Activated CD4-positive, alpha-beta T cell treated with anti-CD3 and anti-CD28 coated beads for 48 hours (primary cell): ENCODE data around the gene ZFP30.
"Not testable (repeated sequence)": the region's sequence is repeated elsewhere in the genome, so short reads cannot be mapped to it uniquely, and the experiment has no call there.

ENCODE experiments used
- DNase-seq: peaks from one replicate; pipeline ENCODE4 v3.0.0-alpha.2; 2020

Gene ZFP30

GRCh38 chr19:37655301-37655688 is at the start of gene ZFP30:
ZFP30 (minus strand) TSS chr19:37655465; CDS start chr19:37647822, 7,643 bp downstream.
- peak; percentile 82 for DNase-seq

GRCh38 chr19:37699057-37699456 is 43.8 kb upstream of the ZFP30 start:
- DNase-seq, result no peak

GRCh38 chr19:37698216-37698615 is 43.0 kb upstream of the ZFP30 start:
- no peak for DNase-seq

- DNase-seq, result no peak
These were observed 40.1 kb upstream of the ZFP30 start for GRCh38 chr19:37695144-37695899.

GRCh38 chr19:37692956-37693620 is 37.8 kb upstream of the ZFP30 start:
- no peak for DNase-seq

GRCh38 chr19:37691881-37692504 is 36.7 kb upstream of the ZFP30 start:
- peak; percentile 85 for DNase-seq

GRCh38 chr19:37683520-37683919 is 28.3 kb upstream of the ZFP30 start:
- DNase-seq, result no peak

GRCh38 chr19:37669450-37669914 is 14.2 kb upstream of the ZFP30 start:
- no peak for DNase-seq

- not testable (repeated sequence) for DNase-seq
These were observed 1.9 kb upstream of the ZFP30 start for GRCh38 chr19:37657157-37657556.

- DNase-seq, result peak; percentile 90
These were observed 565 bp upstream of the ZFP30 start for GRCh38 chr19:37655689-37656371.

GRCh38 chr19:37654629-37655300 is 500 bp downstream of the ZFP30 start:
- peak; percentile 42 for DNase-seq

GRCh38 chr19:37654118-37654517 is 1.1 kb downstream of the ZFP30 start:
- no peak for DNase-seq

GRCh38 chr19:37635076-37636056 is 19.9 kb downstream of the ZFP30 start:
- DNase-seq, result no peak

- DNase-seq, result peak; percentile 65
These were observed 60.3 kb downstream of the ZFP30 start for GRCh38 chr19:37594982-37595382.

- DNase-seq, result peak; percentile 96
These were observed 60.8 kb downstream of the ZFP30 start, which contains the start of the genes ZNF540 and ZNF571 for GRCh38 chr19:37594304-37594981. ZNF540 (plus strand) TSS chr19:37594876; CDS start chr19:37598448, 3,572 bp downstream. ZNF571 (minus strand) TSS chr19:37594792; CDS start chr19:37586676, 8,116 bp downstream.

- DNase-seq, result no peak
These were observed 61.3 kb downstream of the ZFP30 start for GRCh38 chr19:37593996-37594303.

- DNase-seq, result no peak
These were observed 71.9 kb downstream of the ZFP30 start for GRCh38 chr19:37583340-37583739.

- DNase-seq, result no peak
These were observed 83.1 kb downstream of the ZFP30 start for GRCh38 chr19:37572203-37572602.

GRCh38 chr19:37565370-37565669 is 89.9 kb downstream of the ZFP30 start:
- no peak for DNase-seq

- DNase-seq, result no peak
These were observed 90.5 kb downstream of the ZFP30 start for GRCh38 chr19:37564624-37565369.
